Measurements from ENCODE around the gene TRIM9.

The TRIM9 gene

GRCh38 chr14:50929506-50929905 is 165.4 kb downstream of the TRIM9 start:
- no peak for DNase-seq

DNA sequence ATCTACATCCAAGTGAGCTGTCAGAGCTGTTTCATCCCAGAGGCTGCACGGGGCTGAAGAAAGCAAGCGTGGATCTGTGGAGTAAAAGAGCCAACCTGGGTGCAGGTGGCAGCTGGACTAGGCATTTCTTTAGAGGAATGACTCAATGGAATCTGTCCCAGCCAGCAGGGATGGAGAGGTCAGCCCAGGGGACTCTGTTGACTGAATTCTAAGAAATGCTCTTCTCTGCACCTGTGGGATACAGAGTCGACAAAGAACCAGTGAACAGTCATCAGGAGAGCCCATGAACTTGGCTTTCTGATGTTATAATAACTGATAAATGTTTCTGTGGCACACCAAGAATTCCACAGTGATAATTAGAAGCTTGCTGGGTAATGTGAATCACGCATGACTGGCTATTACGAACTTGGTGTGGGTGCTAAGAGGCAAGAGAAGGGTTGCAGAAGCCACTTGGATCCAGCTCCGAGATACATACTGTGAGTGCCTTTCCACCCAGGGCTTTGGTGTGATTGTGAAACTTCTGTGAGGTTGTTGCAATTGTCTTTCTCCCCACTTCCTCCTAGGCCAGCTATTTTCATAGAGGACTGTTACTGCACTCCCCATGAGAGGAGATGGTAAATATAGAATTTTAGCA is 166.8 kb downstream of the TRIM9 start:
- DNase-seq: no peak

- DNase-seq: no peak
Observed at GRCh38 chr14:50926851-50927386, 168.0 kb downstream of the TRIM9 start.
